SKM-1 treated with dmso at 0.1 percent for 144 hours (cell line): ENCODE results near the gene CLEC16A.

Experiments used
- DNase-seq: peaks from one replicate; lab custom pipeline; 2025; ENCODE audit not compliant: unreplicated experiment; lab: John Stamatoyannopoulos, UW

Gene CLEC16A

DNA sequence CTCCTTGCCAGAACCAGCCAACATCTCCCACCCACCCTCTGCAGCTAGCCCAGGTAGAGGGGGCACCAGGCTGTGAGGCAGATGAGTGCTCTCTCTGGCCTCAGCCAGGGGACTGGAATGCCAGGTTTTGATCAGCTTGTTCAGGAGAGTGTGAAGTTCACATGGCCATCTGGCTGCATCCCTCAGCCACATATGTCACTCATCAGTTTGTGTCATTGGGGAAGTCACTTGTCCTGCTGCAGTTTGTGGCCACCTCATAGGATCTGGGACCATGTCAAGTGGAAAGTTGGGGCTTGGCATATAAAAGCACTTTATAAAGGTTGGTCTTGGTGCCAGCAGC lies 164.1 kb downstream of the CLEC16A start:
- DNase-seq: no peak

DNA sequence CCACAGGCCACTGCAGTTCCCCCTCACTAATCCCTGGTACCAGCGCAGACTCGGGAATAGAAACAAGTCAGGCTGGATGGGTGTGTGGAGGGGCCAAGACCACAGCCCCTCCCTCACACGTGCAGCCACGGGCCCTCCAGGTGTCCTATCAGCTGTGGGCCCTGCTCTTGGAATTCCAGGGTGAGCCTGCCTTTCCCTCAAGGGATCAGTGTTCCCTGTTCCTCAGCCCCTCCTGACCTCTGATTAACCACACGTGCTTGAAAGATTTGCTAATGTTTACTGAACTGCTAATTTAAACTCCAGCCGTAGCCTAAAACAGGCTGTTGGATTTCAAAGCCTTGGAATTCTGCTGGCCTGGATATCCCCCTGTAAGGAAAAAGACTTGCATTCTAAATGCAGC lies 165.2 kb downstream of the CLEC16A start:
- no peak for DNase-seq

DNA sequence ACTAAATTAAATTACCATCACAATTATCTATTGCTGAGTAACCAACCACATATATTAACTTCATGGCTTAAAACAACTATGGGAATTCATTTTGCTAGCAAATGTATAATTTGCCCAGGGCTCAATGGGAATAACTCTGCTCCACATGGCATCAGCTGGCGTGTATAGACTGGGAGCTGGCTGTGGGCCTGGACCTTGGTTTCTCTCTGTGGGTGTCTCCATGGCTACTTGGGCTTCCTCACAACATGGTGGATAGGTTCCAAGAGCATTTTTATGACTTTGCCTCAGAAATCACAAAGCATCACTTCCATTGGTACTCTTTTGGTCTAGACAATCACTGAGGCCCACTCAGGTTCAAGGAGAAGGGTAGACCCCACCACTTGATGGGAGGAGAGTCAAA lies 166.8 kb downstream of the CLEC16A start:
- no peak for DNase-seq

DNA sequence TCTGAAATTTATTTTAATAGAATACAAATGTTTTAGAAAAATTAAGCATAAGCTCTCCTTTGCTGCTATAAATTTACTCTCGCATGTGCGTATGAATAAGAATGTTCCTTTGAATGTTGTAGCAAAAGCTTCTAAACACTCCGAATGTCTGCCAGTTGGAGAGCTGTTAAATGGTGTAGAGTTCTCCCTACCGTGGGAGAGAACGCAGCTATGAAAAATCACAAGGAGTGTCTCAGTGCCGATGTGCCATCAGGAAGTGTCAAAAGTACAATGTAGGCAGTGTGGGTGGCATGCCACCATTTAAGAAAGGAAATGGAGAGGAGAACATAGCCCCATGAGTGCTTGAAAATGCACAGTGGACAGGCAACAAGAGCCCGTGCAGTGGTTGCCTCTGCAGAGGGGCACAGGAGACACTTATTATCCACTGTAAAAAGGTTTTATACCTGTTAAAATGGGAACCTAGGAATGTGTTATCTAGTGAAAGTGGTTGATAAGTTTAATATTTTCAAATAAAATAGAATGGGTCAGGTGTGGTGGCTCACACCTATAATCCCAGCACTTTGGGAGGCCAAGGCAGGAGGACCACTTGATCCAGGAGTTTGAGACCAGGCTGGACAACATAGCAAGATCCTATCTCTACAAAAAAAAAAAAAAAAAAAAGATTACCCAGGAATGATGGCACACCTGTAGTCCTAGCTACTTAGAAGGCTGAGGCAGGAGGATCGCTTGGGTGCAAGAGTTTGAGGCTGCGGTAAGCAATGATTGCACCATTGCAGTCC lies 167.7 kb downstream of the CLEC16A start:
- DNase-seq: no peak

- no peak for DNase-seq
Observed at GRCh38 chr16:11112723-11113348, 168.5 kb downstream of the CLEC16A start.

- peak; percentile 43 for DNase-seq
Observed at GRCh38 chr16:11114366-11115164, 170.2 kb downstream of the CLEC16A start.

DNA sequence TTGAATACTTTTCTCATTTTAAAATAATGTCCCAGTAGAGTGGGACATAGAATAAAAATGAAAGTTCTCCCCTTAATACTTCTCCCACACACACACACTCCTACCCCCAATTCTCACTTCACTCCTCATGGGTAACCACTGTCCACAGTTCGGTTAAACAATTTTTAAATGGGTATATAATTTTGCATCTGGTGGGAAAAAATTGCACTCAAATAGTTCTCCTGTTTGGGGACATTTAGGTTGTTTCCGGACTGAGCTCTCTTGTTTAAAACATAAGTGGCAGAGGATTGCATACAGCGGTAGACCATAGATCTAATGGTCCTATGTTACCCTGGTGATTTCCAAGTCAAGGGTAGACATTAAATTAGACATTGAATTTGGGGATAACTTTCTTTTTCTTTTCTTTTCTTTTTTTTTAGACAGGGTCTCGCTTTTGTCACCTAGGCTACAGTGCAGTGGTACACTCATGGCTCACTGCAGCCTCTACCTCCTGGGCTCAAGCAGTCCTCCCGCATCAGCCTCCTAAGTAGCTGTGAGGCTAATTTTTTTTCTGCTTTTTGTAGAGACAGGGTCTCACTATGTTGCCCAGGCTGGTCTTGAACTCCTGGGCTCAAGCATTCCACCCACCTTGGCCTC lies 173.3 kb downstream of the CLEC16A start:
- DNase-seq: no peak

DNA sequence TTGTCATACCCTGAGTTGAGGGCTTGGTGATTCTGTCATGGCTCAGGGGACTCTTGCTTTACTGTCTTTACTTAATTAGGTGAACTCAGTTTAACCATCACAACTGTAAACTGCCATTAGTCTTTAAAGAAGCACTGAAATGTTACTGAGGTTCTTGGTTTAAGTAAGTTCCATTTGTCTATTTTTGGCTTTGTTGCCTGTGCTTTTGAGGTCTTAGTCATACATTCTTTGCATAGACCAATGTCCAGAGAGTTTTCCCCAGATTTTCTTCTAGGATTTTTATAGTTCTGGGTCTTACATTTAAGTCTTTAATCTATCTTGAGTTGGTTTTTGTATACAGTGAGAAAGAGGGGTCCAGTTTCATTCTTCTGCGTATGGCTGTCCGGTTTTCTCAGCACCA lies 174.1 kb downstream of the CLEC16A start:
- DNase-seq: no peak

GRCh38 chr16:11121083-11121608 lies 176.8 kb downstream of the CLEC16A start:
- no peak for DNase-seq

DNA sequence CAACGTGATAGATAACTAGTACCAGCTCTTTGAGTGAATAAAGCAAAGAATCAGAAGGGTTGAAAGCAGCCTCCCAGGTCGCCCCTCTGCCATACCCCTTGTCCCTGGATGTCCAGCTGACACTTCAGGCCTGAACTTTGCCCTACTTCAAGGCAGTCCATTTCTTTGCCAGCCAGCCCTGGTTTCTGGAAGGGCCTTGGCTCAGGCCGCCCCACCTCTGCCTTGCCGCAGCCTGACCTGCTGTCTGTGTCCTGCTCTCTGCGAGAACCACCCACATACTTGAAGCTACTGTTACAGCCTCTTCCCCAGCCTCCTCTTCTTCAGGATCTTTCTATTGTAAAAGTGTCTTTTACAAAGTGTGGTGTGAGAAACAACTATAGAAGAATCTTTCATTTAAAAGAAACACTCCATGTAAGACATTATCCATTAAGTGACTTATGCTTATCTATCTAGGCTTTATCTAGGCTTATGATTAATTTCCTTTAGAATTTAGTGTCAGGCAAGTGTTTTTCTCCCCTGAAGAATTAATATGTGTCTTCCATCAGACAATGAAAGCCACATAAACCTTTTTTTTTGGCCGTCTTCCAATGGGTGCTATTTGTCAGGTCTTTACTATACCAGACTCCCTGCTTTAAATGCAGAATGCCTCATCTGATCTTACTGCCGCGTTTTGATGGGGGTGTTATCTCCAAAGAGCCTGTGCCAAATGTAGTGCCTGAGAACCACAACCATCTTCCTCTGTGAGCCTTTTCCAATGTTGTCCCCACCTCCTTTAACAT lies 177.7 kb downstream of the CLEC16A start:
- no peak for DNase-seq

GRCh38 chr16:11123666-11124065 lies 179.3 kb downstream of the CLEC16A start:
- DNase-seq: no peak

- no peak for DNase-seq
Observed at GRCh38 chr16:11125936-11126335, 181.6 kb downstream of the CLEC16A start.

DNA sequence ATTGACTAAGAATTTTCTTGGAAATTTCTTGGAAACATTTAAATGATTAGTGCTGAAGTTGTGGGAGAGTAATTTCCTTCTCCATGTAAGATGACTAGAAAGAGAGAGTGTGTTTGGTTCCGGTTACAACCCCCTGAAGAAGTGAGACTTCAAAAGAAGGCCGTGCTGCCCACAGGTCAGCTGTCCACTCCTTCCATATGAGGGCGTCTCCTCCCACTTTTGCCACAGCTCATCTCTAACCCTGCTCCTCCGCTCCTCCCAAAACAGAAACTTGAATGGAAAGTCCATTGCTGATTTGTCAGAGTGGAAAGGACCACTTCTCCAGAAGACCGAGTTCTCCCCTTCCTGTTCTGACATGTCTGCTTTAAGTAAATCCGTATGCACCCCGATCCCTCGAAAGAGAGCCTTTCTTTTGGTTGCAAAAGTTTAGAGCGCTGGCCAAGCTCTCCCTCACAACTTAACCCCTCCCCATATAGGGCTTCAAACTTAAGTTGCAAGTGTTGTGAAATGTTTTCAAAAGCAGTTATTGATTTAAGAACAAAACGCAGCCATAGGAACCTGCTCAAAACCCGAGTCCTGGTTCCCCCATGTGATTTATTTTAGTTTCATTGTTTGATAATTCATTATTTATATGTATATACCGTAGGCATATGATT lies 182.2 kb downstream of the CLEC16A start:
- no peak for DNase-seq

DNA sequence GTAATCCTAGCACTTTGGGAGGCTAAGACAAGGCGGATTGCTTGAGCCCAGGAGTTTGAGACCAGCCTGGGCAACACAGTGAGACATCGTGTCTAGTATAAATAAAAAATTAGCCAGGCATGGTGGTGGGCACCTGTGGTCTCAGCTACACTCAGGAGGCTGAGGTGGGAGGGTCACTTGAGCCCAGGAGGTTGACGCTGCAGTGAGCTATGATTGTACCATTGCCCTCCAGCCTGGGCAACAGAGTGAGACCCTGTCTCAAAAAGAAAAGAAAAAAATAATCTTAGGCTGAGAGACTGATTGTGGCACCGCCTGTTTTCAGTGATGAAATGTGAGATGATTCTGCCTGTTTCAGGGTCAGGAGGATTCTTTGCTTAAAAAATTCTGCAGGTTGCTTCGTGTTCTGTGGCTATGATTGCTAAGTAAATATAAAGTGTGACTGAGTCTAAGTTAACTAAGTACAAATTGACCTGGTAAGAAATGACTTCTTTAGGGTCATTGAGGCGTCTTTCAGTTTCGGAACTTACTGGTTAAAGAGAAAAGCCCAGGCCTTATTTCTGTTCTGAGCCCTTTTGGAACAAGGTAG lies 183.3 kb downstream of the CLEC16A start:
- no peak for DNase-seq

DNA sequence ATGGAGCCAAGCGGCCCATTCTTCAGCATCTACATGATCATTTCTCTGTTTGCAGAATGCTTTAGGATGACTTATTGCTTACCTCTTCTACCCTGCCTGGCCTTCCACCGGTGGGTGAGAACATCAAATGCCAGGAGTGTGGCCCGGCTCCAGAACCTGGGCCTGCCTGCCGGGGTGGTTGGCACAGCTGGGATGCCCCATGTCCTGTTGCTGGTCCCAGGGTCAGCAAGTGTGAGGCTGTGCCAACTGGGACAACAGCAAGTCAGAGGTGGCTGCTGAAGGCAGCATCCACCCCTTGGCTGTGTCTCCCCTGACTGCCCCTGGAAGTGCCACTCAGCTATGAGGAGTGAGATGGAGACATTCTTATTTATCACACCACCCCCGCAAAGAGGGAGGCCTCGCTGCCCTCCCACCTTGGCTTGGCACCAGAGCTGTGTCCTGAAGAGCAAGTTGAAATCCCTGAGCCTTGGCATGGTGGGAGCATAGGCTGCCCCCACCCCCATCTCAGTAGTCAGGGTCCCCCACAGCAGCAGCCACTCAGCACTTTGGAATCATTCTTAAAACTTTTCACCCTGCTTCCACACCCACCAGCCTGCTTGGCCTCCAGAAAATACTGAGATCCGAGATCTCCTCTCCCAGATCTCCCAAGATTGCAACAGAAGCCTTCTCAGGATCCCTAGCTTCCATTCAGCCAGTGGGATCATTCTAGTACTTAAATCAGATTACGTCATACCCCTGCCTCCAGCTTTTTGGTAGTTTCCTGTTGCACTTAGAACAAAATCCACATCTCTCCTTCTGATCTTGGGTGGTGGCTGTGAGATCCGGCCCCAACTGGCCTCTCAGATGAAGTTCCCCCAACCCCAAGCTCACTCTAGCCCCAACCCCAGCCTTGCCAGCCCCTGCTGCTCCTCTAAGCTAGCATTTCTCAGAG lies 184.1 kb downstream of the CLEC16A start:
- peak; percentile 11 for DNase-seq

GRCh38 chr16:11129378-11129781 lies 185.0 kb downstream of the CLEC16A start:
- DNase-seq: no peak

DNA sequence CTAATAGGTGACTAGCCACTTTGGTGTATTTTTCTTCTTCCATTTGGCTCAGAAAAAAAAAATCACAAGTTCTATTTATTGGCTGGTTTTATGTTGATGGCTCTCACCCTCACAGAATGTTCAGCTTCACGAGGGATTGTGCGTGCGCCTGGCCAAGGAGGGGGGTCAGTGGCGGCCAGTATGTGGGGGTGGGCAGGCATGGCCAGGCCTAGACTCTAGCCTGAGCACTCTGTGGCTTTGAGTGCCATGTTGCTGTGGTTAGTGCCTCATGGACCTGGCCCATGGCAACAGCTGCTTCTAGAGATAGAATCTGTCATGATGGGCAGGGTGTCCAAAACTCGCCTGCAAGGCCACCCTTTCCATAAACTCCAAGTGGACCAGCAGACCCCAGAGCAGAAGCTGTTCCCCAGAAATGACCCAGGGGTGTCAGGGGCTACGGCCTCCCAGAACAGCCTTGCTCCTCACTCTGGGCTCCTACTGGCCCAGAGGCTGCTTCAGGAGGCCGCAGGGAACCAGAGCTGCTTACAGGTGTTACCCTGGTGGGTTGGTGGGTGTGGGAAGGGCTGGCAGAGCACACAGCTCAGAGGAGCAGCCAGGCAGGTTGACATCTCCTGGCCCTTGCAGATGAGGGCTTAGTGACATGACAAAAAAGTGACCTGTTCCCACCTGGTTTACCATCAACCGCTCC lies 186.8 kb downstream of the CLEC16A start:
- no peak for DNase-seq

GRCh38 chr16:11131706-11132105 lies 187.3 kb downstream of the CLEC16A start:
- DNase-seq: no peak
